Measurements from ENCODE around the gene CLMP. TPM values are rescaled to one million over a fixed set of nuclear protein-coding genes. Genes with fewer than 3 reads are reported as not detected.

The CLMP gene
- total and polyA plus RNA-seq, 2 experiments from 2014 or later: 7.1 to 18.4 TPM

DNA sequence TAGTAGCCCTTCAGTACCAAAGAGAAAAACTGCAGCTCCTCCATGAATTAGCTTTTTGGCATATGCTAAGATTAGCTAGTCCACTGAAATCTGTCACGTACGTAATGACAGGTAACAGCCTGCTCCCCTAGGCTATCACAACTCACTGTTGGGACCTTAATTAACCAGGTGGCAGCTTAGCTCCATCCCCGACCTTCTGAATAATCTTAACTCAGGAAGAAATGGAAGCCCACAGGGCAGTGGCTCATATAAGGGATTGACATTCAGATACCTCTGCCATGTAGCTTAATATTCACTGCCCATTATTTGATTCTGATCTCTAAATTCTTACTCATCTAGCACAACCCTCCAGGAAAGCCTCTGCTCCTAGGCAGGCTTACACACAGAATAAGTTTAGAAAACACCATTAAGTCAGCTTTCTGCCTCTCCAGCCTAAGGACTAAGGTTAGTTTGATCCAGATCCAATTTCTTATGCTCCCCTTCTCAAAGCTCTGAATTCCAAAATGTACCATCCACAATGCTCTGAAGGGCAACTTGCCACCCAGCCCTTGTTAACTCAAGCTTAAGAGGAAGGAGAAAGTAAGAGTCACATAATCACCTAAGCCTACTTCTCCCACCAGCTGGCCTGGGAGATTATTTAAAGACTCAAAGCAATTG is 138.1 kb downstream of the CLMP start (continued):
- TF ChIP-seq, protein P1, sequence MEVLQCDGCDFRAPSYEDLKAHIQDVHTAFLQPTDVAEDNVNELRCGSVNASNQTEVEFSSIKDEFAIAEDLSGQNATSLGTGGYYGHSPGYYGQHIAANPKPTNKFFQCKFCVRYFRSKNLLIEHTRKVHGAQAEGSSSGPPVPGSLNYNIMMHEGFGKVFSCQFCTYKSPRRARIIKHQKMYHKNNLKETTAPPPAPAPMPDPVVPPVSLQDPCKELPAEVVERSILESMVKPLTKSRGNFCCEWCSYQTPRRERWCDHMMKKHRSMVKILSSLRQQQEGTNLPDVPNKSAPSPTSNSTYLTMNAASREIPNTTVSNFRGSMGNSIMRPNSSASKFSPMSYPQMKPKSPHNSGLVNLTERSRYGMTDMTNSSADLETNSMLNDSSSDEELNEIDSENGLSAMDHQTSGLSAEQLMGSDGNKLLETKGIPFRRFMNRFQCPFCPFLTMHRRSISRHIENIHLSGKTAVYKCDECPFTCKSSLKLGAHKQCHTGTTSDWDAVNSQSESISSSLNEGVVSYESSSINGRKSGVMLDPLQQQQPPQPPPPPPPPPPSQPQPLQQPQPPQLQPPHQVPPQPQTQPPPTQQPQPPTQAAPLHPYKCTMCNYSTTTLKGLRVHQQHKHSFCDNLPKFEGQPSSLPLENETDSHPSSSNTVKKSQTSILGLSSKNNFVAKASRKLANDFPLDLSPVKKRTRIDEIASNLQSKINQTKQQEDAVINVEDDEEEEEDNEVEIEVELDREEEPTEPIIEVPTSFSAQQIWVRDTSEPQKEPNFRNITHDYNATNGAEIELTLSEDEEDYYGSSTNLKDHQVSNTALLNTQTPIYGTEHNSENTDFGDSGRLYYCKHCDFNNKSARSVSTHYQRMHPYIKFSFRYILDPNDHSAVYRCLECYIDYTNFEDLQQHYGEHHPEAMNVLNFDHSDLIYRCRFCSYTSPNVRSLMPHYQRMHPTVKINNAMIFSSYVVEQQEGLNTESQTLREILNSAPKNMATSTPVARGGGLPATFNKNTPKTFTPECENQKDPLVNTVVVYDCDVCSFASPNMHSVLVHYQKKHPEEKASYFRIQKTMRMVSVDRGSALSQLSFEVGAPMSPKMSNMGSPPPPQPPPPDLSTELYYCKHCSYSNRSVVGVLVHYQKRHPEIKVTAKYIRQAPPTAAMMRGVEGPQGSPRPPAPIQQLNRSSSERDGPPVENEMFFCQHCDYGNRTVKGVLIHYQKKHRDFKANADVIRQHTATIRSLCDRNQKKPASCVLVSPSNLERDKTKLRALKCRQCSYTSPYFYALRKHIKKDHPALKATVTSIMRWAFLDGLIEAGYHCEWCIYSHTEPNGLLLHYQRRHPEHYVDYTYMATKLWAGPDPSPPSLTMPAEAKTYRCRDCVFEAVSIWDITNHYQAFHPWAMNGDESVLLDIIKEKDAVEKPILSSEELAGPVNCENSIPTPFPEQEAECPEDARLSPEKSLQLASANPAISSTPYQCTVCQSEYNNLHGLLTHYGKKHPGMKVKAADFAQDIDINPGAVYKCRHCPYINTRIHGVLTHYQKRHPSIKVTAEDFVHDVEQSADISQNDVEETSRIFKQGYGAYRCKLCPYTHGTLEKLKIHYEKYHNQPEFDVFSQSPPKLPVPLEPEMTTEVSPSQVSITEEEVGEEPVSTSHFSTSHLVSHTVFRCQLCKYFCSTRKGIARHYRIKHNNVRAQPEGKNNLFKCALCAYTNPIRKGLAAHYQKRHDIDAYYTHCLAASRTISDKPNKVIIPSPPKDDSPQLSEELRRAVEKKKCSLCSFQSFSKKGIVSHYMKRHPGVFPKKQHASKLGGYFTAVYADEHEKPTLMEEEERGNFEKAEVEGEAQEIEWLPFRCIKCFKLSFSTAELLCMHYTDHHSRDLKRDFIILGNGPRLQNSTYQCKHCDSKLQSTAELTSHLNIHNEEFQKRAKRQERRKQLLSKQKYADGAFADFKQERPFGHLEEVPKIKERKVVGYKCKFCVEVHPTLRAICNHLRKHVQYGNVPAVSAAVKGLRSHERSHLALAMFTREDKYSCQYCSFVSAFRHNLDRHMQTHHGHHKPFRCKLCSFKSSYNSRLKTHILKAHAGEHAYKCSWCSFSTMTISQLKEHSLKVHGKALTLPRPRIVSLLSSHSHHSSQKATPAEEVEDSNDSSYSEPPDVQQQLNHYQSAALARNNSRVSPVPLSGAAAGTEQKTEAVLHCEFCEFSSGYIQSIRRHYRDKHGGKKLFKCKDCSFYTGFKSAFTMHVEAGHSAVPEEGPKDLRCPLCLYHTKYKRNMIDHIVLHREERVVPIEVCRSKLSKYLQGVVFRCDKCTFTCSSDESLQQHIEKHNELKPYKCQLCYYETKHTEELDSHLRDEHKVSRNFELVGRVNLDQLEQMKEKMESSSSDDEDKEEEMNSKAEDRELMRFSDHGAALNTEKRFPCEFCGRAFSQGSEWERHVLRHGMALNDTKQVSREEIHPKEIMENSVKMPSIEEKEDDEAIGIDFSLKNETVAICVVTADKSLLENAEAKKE (CRISPR knock-in tag; IDR thresholded peaks at IDR 0.05): no peak
- TF ChIP-seq POLR2AphosphoS5 (IDR thresholded peaks at IDR 0.05; ENCODE audit: low read depth) (no peak; the same call in 1 of the 2 replicates), EZH2phosphoT487 (IDR thresholded peaks at IDR 0.05; ENCODE audit: unreplicated experiment) (no peak), EZH2 (IDR thresholded peaks at IDR 0.05; ENCODE audit: low read depth, unreplicated experiment) (no peak), STAT1 (IDR thresholded peaks at IDR 0.05; ENCODE audit: unreplicated experiment) (no peak), NANOG (IDR thresholded peaks at IDR 0.05; ENCODE audit: borderline replicate concordance) (no peak), ZNF114 (CRISPR knock-in tag; IDR thresholded peaks at IDR 0.05) (no peak), CREB1 (CRISPR knock-in tag; IDR thresholded peaks at IDR 0.05; ENCODE audit: low read depth) (no peak), JUNB (IDR thresholded peaks at IDR 0.05; ENCODE audit: unreplicated experiment) (no peak)
- TF ChIP-seq, protein P2, sequence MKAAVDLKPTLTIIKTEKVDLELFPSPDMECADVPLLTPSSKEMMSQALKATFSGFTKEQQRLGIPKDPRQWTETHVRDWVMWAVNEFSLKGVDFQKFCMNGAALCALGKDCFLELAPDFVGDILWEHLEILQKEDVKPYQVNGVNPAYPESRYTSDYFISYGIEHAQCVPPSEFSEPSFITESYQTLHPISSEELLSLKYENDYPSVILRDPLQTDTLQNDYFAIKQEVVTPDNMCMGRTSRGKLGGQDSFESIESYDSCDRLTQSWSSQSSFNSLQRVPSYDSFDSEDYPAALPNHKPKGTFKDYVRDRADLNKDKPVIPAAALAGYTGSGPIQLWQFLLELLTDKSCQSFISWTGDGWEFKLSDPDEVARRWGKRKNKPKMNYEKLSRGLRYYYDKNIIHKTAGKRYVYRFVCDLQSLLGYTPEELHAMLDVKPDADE (IDR thresholded peaks at IDR 0.05): no peak
- TF ChIP-seq, protein P3, sequence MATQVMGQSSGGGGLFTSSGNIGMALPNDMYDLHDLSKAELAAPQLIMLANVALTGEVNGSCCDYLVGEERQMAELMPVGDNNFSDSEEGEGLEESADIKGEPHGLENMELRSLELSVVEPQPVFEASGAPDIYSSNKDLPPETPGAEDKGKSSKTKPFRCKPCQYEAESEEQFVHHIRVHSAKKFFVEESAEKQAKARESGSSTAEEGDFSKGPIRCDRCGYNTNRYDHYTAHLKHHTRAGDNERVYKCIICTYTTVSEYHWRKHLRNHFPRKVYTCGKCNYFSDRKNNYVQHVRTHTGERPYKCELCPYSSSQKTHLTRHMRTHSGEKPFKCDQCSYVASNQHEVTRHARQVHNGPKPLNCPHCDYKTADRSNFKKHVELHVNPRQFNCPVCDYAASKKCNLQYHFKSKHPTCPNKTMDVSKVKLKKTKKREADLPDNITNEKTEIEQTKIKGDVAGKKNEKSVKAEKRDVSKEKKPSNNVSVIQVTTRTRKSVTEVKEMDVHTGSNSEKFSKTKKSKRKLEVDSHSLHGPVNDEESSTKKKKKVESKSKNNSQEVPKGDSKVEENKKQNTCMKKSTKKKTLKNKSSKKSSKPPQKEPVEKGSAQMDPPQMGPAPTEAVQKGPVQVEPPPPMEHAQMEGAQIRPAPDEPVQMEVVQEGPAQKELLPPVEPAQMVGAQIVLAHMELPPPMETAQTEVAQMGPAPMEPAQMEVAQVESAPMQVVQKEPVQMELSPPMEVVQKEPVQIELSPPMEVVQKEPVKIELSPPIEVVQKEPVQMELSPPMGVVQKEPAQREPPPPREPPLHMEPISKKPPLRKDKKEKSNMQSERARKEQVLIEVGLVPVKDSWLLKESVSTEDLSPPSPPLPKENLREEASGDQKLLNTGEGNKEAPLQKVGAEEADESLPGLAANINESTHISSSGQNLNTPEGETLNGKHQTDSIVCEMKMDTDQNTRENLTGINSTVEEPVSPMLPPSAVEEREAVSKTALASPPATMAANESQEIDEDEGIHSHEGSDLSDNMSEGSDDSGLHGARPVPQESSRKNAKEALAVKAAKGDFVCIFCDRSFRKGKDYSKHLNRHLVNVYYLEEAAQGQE (IDR thresholded peaks at IDR 0.05; ENCODE audit: unreplicated experiment): no peak
- TF ChIP-seq, protein P4, sequence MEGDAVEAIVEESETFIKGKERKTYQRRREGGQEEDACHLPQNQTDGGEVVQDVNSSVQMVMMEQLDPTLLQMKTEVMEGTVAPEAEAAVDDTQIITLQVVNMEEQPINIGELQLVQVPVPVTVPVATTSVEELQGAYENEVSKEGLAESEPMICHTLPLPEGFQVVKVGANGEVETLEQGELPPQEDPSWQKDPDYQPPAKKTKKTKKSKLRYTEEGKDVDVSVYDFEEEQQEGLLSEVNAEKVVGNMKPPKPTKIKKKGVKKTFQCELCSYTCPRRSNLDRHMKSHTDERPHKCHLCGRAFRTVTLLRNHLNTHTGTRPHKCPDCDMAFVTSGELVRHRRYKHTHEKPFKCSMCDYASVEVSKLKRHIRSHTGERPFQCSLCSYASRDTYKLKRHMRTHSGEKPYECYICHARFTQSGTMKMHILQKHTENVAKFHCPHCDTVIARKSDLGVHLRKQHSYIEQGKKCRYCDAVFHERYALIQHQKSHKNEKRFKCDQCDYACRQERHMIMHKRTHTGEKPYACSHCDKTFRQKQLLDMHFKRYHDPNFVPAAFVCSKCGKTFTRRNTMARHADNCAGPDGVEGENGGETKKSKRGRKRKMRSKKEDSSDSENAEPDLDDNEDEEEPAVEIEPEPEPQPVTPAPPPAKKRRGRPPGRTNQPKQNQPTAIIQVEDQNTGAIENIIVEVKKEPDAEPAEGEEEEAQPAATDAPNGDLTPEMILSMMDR (conservative IDR thresholded peaks at IDR 0.05; ENCODE audit: low read depth in 2 of 2): no peak
